ENCODE data around the gene OTOL1. TPM values are rescaled to one million over a fixed set of nuclear protein-coding genes. Genes with fewer than 3 reads are reported as not detected.

The OTOL1 gene
- total and polyA plus RNA-seq, 10 of the 15 experiments (the other 5 are each of a cell fraction or from before 2014, with no cell fraction given) = not detected

- POLR2A ChIA-PET = no interaction called here
- Histone ChIP-seq H3K4me3 (no peak overlapping the region), H3K27me3 (replicated peaks in 1 of 2; ENCODE audit: control insufficient read depth in 2 of 2, insufficient read depth in 2 of 2, low read length in 1 of 2) (no peaks in the 10 kb centered on the region), H3K36me3 (ENCODE audit: control insufficient read depth in 2 of 2, insufficient read depth in 2 of 2, low read length in 1 of 2) (no peaks in the 10 kb centered on the region), H3K27ac (ENCODE audit: control insufficient read depth, insufficient read depth) (no peak overlapping the region), H3K79me2 (ENCODE audit: control insufficient read depth, insufficient read depth, low read length) (no peaks in the 10 kb centered on the region), H2AFZ (ENCODE audit: control insufficient read depth, low read depth, low read length) (no peak overlapping the region), H4K20me1 (ENCODE audit: control insufficient read depth, insufficient read depth) (no peaks in the 10 kb centered on the region), H3K4me1 (ENCODE audit: control insufficient read depth, insufficient read depth, low read length) (no peaks in the 10 kb centered on the region), H3K9ac (ENCODE audit: control insufficient read depth, insufficient read depth, low read length) (no peak overlapping the region), H3K9me3 (replicated peaks; ENCODE audit: control insufficient read depth, insufficient read depth, low read length) (no peaks in the 10 kb centered on the region), H3K4me2 (ENCODE audit: control insufficient read depth, insufficient read depth) (no peak overlapping the region)
- ATAC-seq = peak; percentile 97
- CTCF ChIA-PET = no interaction called here
- SMC1A ChIA-PET (ENCODE audit: uncharacterized antibody, unreplicated experiment) = no interaction called here
- intact Hi-C loops (cut with micrococcal nuclease; ENCODE audit: unreplicated experiment) (no loop called here), in situ Hi-C loops (cut with MboI) (no loop called here)
- DNase-seq (ENCODE audit: low read depth, low spot score) = no peak
- TF ChIP-seq DPF2 (IDR thresholded peaks at IDR 0.05) = 0 out of 2 replicates have a peak, but pooled peaks have one; percentile 17
- no peak for TF ChIP-seq IKZF1 (conservative IDR thresholded peaks at IDR 0.05)
- no TSS peak for BruUV-seq (replicated peaks)
- no peak for FAIRE-seq
- WGBS (ENCODE audit: insufficient coverage, insufficient replicate concordance, low lambda C conversion rate, missing lambda C conversion rate) = 0% methylated on average over 1 of the region's 1 CpG
- RAD21 ChIA-PET (ENCODE audit: unreplicated experiment) = no interaction called here
Measured at GRCh38 chr3:161540594-161540993, 44.0 kb downstream of the OTOL1 start.

GRCh38 chr3:161545824-161546223 lies 49.2 kb downstream of the OTOL1 start:
- FAIRE-seq (no peak), ATAC-seq (no peak), DNase-seq (ENCODE audit: low read depth, low spot score) (no peak)
- Histone ChIP-seq H4K20me1 (ENCODE audit: control insufficient read depth, insufficient read depth) (no peaks in the 10 kb centered on the region), H3K9ac (ENCODE audit: control insufficient read depth, insufficient read depth, low read length) (no peak overlapping the region), H3K9me3 (replicated peaks; ENCODE audit: control insufficient read depth, insufficient read depth, low read length) (no peaks in the 10 kb centered on the region), H3K79me2 (ENCODE audit: control insufficient read depth, insufficient read depth, low read length) (no peaks in the 10 kb centered on the region), H3K4me1 (ENCODE audit: control insufficient read depth, insufficient read depth, low read length) (no peaks in the 10 kb centered on the region), H3K27me3 (replicated peaks in 1 of 2; ENCODE audit: control insufficient read depth in 2 of 2, insufficient read depth in 2 of 2, low read length in 1 of 2) (no peaks in the 10 kb centered on the region), H2AFZ (ENCODE audit: control insufficient read depth, low read depth, low read length) (no peak overlapping the region), H3K27ac (ENCODE audit: control insufficient read depth, insufficient read depth) (no peak overlapping the region), H3K4me3 (no peak overlapping the region), H3K36me3 (ENCODE audit: control insufficient read depth in 2 of 2, insufficient read depth in 2 of 2, low read length in 1 of 2) (no peaks in the 10 kb centered on the region), H3K4me2 (ENCODE audit: control insufficient read depth, insufficient read depth) (no peak overlapping the region)
- in situ Hi-C loops (cut with MboI) = no loop called here
- ChIA-PET SMC1A (ENCODE audit: uncharacterized antibody, unreplicated experiment) (no interaction called here), POLR2A (no interaction called here), RAD21 (ENCODE audit: unreplicated experiment) (no interaction called here), CTCF (interaction anchor here (0.6 kb wide), 1 partner anchor 246 kb away, joined by 3 read pairs; no protein-coding TSS in a partner anchor)
- intact Hi-C loops (cut with micrococcal nuclease; ENCODE audit: unreplicated experiment) = no loop called here
- WGBS (ENCODE audit: insufficient coverage, insufficient replicate concordance, low lambda C conversion rate, missing lambda C conversion rate) = 0% methylated on average over 1 of the region's 1 CpG
- no TSS peak for BruUV-seq (replicated peaks)
- TF ChIP-seq E2F4 (IDR thresholded peaks at IDR 0.05; ENCODE audit: low read depth, low read length) (no peak), FOS (IDR thresholded peaks at IDR 0.05; ENCODE audit: borderline replicate concordance, extremely low read depth, insufficient read length) (no peak), CHD1 (IDR thresholded peaks at IDR 0.05; ENCODE audit: low read depth, low read length) (no peak), HCFC1 (IDR thresholded peaks at IDR 0.05; ENCODE audit: low read length) (no peak), NFYB (IDR thresholded peaks at IDR 0.05; ENCODE audit: insufficient read depth, low read depth, low read length) (no peak), ZBTB11 (CRISPR knock-in tag; IDR thresholded peaks at IDR 0.05) (no peak), SREBF1 (IDR thresholded peaks at IDR 0.05; ENCODE audit: low read length) (no peak), USF1 (IDR thresholded peaks at IDR 0.05; ENCODE audit: borderline replicate concordance, extremely low read length, insufficient read depth, low read depth, low read length) (no peak), YBX1 (IDR thresholded peaks at IDR 0.05) (no peak), MTA2 (IDR thresholded peaks at IDR 0.05; ENCODE audit: low read depth) (no peak), ASH2L (IDR thresholded peaks at IDR 0.05; ENCODE audit: borderline replicate concordance, low read depth) (no peak), TARDBP (IDR thresholded peaks at IDR 0.05; ENCODE audit: borderline replicate concordance) (no peak)

All from GM12878 (cell line).